OCI-LY7 (cell line): ENCODE measurements around the gene GMDS.

Experiments used
- CTCF ChIP-seq: fragments of 200-600 bp; sonication (generic); conservative IDR thresholded peaks from 2 replicates; pipeline ENCODE4 v1.5.1; 2014; ENCODE audit warnings: mild to moderate bottlenecking, antibody characterized with exemption, low read length, moderate library complexity, mixed read lengths
- EZH2phosphoT487 ChIP-seq: fragments of 200-600 bp; sonication (generic); IDR thresholded peaks from 2 replicates; pipeline ENCODE4 v1.6.1; 2018; ENCODE audit warnings: low read depth, borderline replicate concordance, mild to moderate bottlenecking, mixed run types, antibody characterized with exemption, low read length, moderate library complexity, mixed read lengths

DNA sequence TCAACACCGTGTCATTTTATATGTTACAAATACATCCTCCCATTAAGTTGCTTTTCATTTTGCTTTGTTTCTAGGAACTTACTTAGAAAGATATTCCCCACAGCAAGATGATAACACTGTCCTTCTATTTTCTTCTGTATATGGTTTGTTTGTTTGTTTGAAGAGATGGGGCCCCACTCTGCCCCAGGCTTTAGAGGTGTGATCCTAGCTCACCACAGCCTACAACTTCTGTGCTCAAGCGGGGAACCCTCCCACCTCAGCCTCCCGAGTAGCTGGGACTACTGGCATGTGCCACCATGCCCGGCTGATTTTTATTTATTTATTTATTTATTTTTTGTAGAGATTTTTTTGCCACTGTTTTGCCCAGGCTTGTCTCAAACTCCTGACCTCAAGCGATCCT lies 14.2 kb upstream of the GMDS start:
- no peak for TF ChIP-seq CTCF
- no peak for TF ChIP-seq EZH2phosphoT487
